Heart left ventricle (tissue), 13 donors: Measurements from ENCODE around the gene ZNF74.

Source experiments
- CTCF ChIP-seq, 12 donors: fragments of 200-600 bp; sonication (generic) in 4 of 12; IDR thresholded peaks; one replicate each; pipeline versions ENCODE4 v1.5.0 to v1.8.0; 2018 to 2022; ENCODE audit warnings: antibody characterized with exemption in 12 of 12, mild to moderate bottlenecking in 5 of 12
- POLR2A ChIP-seq, 2 donors: fragments of 450-650 bp; IDR thresholded peaks; one replicate each; pipeline ENCODE4 v1.6.1; 2017; ENCODE audit warnings: antibody characterized with exemption in 2 of 2, mild to moderate bottlenecking in 2 of 2, moderate library complexity in 2 of 2
- donor health status: ischemic (EF 13 %, LVEDD 7.1; RV severe dilation, severe dysfunction).
- donor health status: DM: no; HTN: yes; CAD: no.
- donor health status: DM: no; HTN: no; CAD: no.
- donor health status: ischemic (EF 25% LVEDD 6.9; RV normal size, moderate dysfunction).
- donor health status: ischemic (EF 25% LVEDD 5.7; RV mildly dilated, moderate dysfunction).
- donor health status: ischemic (EF 35%, LVEDD 5.7; RV mildly dilated, moderate dysfunction).
- donor health status: nonischemic (EF 11% LVEDD 7.7; RV severe dilation, severe dysfunction).
- donor health status: DM: yes; HTN: yes; CAD: no.
- donor health status: PGD.
- donor health status: ischemic (EF 29% LVEDD 5.4; RV normal size, mild dysfunction).
- donor health status: nonischemic (EF 23%, LVEDD 6.1; RV moderate dilation, normal function).

- no peak for TF ChIP-seq POLR2A (IDR thresholded peaks at IDR 0.05)
- TF ChIP-seq CTCF (IDR thresholded peaks at IDR 0.05), result no peak
Observed at GRCh38 chr22:20428496-20429253, 34.7 kb downstream of the ZNF74 start.
